ENCODE data around the gene TH.

DNA sequence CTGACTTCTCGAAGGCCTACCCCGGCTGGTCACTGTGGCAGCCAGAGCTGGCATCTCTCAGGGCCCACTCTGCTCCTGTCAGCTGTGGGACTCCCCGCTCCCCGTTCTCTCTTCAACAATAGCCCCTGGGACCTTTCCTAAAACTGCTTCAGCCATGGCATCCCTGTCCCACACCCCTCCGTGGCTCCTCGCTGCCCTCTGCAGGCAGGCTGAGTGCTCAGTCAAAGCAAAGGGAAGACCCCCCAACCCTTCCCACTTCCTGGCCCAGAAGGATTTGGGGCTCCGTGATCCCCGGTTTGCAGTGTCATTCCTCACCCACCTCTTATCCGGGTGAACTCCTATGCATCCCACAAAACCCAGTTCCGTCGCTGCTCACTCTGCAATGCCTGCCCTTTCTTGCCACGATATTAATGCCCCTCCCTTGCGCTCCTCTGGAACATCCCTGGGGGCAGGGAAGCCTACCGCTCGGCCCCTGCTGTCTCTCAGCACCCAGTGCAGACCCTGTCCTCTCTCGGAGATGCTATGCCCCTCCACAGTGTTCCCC is 1.6 kb upstream of the TH start:
- no peak for TF ChIP-seq RAD21 (conservative IDR thresholded peaks at IDR 0.05)
- no peak for TF ChIP-seq EZH2 (IDR thresholded peaks at IDR 0.05; ENCODE audit: borderline replicate concordance, insufficient read depth, low read length, poor library complexity, severe bottlenecking)
- no peak for TF ChIP-seq TAF1 (IDR thresholded peaks at IDR 0.05; ENCODE audit: low read depth)
